COLO829 (cell line): Measurements from ENCODE around the gene DIPK1A.

Experiments
- DNase-seq: peaks from one replicate; pipeline ENCODE4 v3.0.0; 2012; ENCODE audit warnings: low spot score

The DIPK1A gene

GRCh38 chr1:92839442-92839841 lies 121.8 kb downstream of the DIPK1A start:
- DNase-seq: no peak

- DNase-seq: no peak
Observed at GRCh38 chr1:92838519-92838918, 122.7 kb downstream of the DIPK1A start.

GRCh38 chr1:92837062-92837461 lies 124.2 kb downstream of the DIPK1A start:
- DNase-seq: no peak

- no peak for DNase-seq
Observed at GRCh38 chr1:92834617-92835016, 126.6 kb downstream of the DIPK1A start.

GRCh38 chr1:92833840-92834239 lies 127.4 kb downstream of the DIPK1A start:
- no peak for DNase-seq

GRCh38 chr1:92832537-92833114 lies 128.6 kb downstream of the DIPK1A start:
- DNase-seq: no peak

- peak; percentile 95 for DNase-seq
Observed at GRCh38 chr1:92831762-92832536, 129.3 kb downstream of the DIPK1A start, which contains the start of gene RPL5. Gene RPL5 (plus strand): TSS chr1:92832040. CDS start chr1:92832115, 75 bp downstream.

- no peak for DNase-seq
Observed at GRCh38 chr1:92831368-92831761, 129.9 kb downstream of the DIPK1A start.

- no peak for DNase-seq
Observed at GRCh38 chr1:92826792-92827191, 134.5 kb downstream of the DIPK1A start.

GRCh38 chr1:92822879-92823278 lies 138.4 kb downstream of the DIPK1A start:
- DNase-seq: no peak

GRCh38 chr1:92820551-92820950 lies 140.7 kb downstream of the DIPK1A start:
- no peak for DNase-seq

- no peak for DNase-seq
Observed at GRCh38 chr1:92820024-92820423, 141.2 kb downstream of the DIPK1A start.

GRCh38 chr1:92817986-92818764 lies 143.1 kb downstream of the DIPK1A start:
- no peak for DNase-seq

- DNase-seq: no peak
Observed at GRCh38 chr1:92817137-92817697, 144.0 kb downstream of the DIPK1A start.

- DNase-seq: no peak
Observed at GRCh38 chr1:92816732-92817131, 144.5 kb downstream of the DIPK1A start.

GRCh38 chr1:92808381-92808780 lies 152.9 kb downstream of the DIPK1A start:
- DNase-seq: no peak

- no peak for DNase-seq
Observed at GRCh38 chr1:92805216-92805615, 156.0 kb downstream of the DIPK1A start.

- peak; percentile 83 for DNase-seq
Observed at GRCh38 chr1:92804721-92805201, 156.5 kb downstream of the DIPK1A start.

- DNase-seq: no peak
Observed at GRCh38 chr1:92803140-92803887, 157.9 kb downstream of the DIPK1A start.

- peak; percentile 82 for DNase-seq
Observed at GRCh38 chr1:92797961-92798360, 163.3 kb downstream of the DIPK1A start.

GRCh38 chr1:92797297-92797696 lies 164.0 kb downstream of the DIPK1A start:
- no peak for DNase-seq

- no peak for DNase-seq
Observed at GRCh38 chr1:92795166-92795565, 166.1 kb downstream of the DIPK1A start.
